ENCODE results near the gene HAUS5.

DNA sequence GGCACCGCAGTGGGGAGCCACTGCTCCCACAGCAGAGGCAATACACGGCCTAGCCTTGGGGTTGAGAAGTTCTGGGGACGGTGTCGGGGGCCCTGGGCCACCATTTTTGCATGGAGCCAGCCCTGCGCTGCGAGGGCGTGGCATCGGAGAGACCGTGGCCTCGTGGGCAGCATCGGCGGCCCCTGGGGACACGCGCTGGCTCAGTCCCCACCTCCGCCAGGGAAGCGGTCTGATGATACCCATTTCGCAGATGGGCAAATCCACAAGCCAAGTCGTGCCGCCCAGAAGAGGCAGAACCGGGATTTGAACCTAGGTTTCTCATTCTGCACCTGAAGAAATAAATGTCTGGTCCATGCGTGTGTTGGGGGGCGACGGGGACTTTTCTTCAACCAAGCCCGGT, 52.6 kb downstream of the HAUS5 start:
- TF ChIP-seq, protein P1, sequence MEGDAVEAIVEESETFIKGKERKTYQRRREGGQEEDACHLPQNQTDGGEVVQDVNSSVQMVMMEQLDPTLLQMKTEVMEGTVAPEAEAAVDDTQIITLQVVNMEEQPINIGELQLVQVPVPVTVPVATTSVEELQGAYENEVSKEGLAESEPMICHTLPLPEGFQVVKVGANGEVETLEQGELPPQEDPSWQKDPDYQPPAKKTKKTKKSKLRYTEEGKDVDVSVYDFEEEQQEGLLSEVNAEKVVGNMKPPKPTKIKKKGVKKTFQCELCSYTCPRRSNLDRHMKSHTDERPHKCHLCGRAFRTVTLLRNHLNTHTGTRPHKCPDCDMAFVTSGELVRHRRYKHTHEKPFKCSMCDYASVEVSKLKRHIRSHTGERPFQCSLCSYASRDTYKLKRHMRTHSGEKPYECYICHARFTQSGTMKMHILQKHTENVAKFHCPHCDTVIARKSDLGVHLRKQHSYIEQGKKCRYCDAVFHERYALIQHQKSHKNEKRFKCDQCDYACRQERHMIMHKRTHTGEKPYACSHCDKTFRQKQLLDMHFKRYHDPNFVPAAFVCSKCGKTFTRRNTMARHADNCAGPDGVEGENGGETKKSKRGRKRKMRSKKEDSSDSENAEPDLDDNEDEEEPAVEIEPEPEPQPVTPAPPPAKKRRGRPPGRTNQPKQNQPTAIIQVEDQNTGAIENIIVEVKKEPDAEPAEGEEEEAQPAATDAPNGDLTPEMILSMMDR (IDR thresholded peaks at IDR 0.05 in 2 of 3, conservative IDR thresholded peaks at IDR 0.05 in 1 of 3; ENCODE audit: borderline replicate concordance in 1 of 3, insufficient read depth in 1 of 3, low read depth in 2 of 3, low read length in 2 of 3) = no peak
- TF ChIP-seq, protein P2, sequence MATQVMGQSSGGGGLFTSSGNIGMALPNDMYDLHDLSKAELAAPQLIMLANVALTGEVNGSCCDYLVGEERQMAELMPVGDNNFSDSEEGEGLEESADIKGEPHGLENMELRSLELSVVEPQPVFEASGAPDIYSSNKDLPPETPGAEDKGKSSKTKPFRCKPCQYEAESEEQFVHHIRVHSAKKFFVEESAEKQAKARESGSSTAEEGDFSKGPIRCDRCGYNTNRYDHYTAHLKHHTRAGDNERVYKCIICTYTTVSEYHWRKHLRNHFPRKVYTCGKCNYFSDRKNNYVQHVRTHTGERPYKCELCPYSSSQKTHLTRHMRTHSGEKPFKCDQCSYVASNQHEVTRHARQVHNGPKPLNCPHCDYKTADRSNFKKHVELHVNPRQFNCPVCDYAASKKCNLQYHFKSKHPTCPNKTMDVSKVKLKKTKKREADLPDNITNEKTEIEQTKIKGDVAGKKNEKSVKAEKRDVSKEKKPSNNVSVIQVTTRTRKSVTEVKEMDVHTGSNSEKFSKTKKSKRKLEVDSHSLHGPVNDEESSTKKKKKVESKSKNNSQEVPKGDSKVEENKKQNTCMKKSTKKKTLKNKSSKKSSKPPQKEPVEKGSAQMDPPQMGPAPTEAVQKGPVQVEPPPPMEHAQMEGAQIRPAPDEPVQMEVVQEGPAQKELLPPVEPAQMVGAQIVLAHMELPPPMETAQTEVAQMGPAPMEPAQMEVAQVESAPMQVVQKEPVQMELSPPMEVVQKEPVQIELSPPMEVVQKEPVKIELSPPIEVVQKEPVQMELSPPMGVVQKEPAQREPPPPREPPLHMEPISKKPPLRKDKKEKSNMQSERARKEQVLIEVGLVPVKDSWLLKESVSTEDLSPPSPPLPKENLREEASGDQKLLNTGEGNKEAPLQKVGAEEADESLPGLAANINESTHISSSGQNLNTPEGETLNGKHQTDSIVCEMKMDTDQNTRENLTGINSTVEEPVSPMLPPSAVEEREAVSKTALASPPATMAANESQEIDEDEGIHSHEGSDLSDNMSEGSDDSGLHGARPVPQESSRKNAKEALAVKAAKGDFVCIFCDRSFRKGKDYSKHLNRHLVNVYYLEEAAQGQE (IDR thresholded peaks at IDR 0.05; ENCODE audit: low read depth) = no peak
- no peak for TF ChIP-seq RAD21 (IDR thresholded peaks at IDR 0.05; ENCODE audit: low read depth)
- no peak for TF ChIP-seq POLR2AphosphoS5 (IDR thresholded peaks at IDR 0.05; ENCODE audit: low read depth, low read length)
- no peak for TF ChIP-seq POLR2A (IDR thresholded peaks at IDR 0.05; ENCODE audit: borderline replicate concordance, extremely low read depth, insufficient read depth, insufficient read length)
- TF ChIP-seq SP1 (IDR thresholded peaks at IDR 0.05; ENCODE audit: low read depth) = no peak
- TF ChIP-seq, protein P3, sequence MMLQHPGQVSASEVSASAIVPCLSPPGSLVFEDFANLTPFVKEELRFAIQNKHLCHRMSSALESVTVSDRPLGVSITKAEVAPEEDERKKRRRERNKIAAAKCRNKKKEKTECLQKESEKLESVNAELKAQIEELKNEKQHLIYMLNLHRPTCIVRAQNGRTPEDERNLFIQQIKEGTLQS (IDR thresholded peaks at IDR 0.05) = no peak
- TF ChIP-seq, protein P4, sequence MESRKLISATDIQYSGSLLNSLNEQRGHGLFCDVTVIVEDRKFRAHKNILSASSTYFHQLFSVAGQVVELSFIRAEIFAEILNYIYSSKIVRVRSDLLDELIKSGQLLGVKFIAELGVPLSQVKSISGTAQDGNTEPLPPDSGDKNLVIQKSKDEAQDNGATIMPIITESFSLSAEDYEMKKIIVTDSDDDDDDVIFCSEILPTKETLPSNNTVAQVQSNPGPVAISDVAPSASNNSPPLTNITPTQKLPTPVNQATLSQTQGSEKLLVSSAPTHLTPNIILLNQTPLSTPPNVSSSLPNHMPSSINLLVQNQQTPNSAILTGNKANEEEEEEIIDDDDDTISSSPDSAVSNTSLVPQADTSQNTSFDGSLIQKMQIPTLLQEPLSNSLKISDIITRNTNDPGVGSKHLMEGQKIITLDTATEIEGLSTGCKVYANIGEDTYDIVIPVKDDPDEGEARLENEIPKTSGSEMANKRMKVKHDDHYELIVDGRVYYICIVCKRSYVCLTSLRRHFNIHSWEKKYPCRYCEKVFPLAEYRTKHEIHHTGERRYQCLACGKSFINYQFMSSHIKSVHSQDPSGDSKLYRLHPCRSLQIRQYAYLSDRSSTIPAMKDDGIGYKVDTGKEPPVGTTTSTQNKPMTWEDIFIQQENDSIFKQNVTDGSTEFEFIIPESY (IDR thresholded peaks at IDR 0.05; ENCODE audit: extremely low read depth, insufficient replicate concordance, low read length) = no peak
- TF ChIP-seq JUND (IDR thresholded peaks at IDR 0.05) = no peak
- TF ChIP-seq EZH2 (IDR thresholded peaks at IDR 0.05) = no peak
- TF ChIP-seq, protein P5, sequence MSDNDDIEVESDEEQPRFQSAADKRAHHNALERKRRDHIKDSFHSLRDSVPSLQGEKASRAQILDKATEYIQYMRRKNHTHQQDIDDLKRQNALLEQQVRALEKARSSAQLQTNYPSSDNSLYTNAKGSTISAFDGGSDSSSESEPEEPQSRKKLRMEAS (IDR thresholded peaks at IDR 0.05) = no peak
- TF ChIP-seq FOSL1 (IDR thresholded peaks at IDR 0.05; ENCODE audit: low read depth) = no peak
- no peak for TF ChIP-seq SIN3A (IDR thresholded peaks at IDR 0.05; ENCODE audit: low read depth)
- no peak for TF ChIP-seq ELF1 (IDR thresholded peaks at IDR 0.05; ENCODE audit: borderline replicate concordance, low read depth)
